GM19397 (cell line): ENCODE measurements around the gene ERC2.

Experiments
- ATAC-seq: cut with Tn5 transposase; IDR thresholded peaks from one replicate; pipeline ENCODE4 v1.9.1; 2021; ENCODE audit warnings: mild to moderate bottlenecking, moderate library complexity; ENCODE audit not compliant: unreplicated experiment

The ERC2 gene

GRCh38 chr3:55554634-55555425 is 913.4 kb downstream of the ERC2 start:
- ATAC-seq, result no peak

GRCh38 chr3:55551644-55552043 is 916.6 kb downstream of the ERC2 start:
- ATAC-seq, result no peak

- ATAC-seq, result no peak
Measured at GRCh38 chr3:55549177-55549576, 919.1 kb downstream of the ERC2 start.

GRCh38 chr3:55546866-55547669 is 921.2 kb downstream of the ERC2 start:
- ATAC-seq, result no peak

GRCh38 chr3:55545995-55546394 is 922.3 kb downstream of the ERC2 start:
- no peak for ATAC-seq

GRCh38 chr3:55544219-55544618 is 924.0 kb downstream of the ERC2 start:
- ATAC-seq, result no peak

- no peak for ATAC-seq
Measured at GRCh38 chr3:55543181-55543614, 925.1 kb downstream of the ERC2 start.

- no peak for ATAC-seq
Measured at GRCh38 chr3:55541456-55541855, 926.8 kb downstream of the ERC2 start.

- ATAC-seq, result no peak
Measured at GRCh38 chr3:55541016-55541415, 927.3 kb downstream of the ERC2 start.

GRCh38 chr3:55540579-55540978 is 927.7 kb downstream of the ERC2 start:
- ATAC-seq, result no peak

- ATAC-seq, result no peak
Measured at GRCh38 chr3:55538158-55538557, 930.1 kb downstream of the ERC2 start.

- ATAC-seq, result no peak
Measured at GRCh38 chr3:55537563-55537962, 930.7 kb downstream of the ERC2 start.

GRCh38 chr3:55537129-55537528 is 931.1 kb downstream of the ERC2 start:
- ATAC-seq, result no peak

GRCh38 chr3:55534876-55535275 is 933.4 kb downstream of the ERC2 start:
- ATAC-seq, result no peak

- ATAC-seq, result no peak
Measured at GRCh38 chr3:55532806-55533205, 935.5 kb downstream of the ERC2 start.

GRCh38 chr3:55531321-55531720 is 936.9 kb downstream of the ERC2 start:
- ATAC-seq, result no peak

GRCh38 chr3:55527361-55527760 is 940.9 kb downstream of the ERC2 start:
- ATAC-seq, result no peak

- no peak for ATAC-seq
Measured at GRCh38 chr3:55526332-55527030, 941.8 kb downstream of the ERC2 start.

GRCh38 chr3:55525436-55525835 is 942.8 kb downstream of the ERC2 start:
- ATAC-seq, result no peak

GRCh38 chr3:55524565-55525244 is 943.6 kb downstream of the ERC2 start:
- ATAC-seq, result no peak

- no peak for ATAC-seq
Measured at GRCh38 chr3:55523471-55523870, 944.8 kb downstream of the ERC2 start.
